ENCODE measurements around the gene TBCD.

The TBCD gene

DNA sequence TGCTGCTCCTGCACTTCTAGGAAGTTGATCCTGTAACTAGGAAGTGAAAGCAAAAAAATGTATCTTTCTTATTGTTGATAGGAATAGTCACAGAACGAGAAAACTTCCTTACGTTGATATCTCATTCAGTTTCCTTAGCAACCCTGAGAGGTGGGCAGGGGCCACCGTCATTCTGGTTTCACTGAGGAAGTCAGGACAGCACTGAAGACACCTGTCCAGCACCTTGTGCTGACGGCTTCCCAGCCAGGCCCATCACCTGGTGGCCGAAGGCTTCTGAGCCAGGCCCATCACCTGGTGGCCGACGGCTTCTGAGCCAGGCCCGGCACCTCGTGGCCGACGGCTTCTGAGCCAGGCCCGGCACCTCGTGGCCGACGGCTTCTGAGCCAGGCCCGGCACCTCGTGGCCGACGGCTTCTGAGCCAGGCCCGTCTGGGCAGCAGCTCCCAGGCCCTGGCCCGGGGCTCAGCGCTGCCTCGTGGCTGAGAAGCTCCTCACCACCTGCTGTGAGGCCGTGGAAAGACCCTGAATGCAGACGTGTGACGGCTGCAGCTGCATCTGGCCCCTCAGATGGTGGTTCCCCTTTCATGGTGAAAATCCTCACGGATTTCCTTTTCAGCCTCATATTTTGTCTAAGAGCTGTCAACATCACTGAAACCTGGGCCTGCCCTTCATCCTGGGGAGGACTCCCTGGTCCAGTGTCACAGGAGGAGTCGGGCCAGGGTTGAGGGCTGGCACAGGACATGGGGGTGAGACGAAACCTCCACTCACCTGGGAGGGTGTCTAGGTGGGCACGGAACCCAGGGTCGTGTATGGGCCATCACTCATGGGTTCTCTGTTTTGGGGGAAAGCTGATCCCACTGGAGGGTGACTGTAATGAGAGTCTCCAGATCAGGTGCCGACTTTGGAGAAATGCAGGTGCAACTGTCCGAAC, 121.0 kb downstream of the TBCD start:
- peak in 1 of 2 donors; percentile 45 for DNase-seq

DNA sequence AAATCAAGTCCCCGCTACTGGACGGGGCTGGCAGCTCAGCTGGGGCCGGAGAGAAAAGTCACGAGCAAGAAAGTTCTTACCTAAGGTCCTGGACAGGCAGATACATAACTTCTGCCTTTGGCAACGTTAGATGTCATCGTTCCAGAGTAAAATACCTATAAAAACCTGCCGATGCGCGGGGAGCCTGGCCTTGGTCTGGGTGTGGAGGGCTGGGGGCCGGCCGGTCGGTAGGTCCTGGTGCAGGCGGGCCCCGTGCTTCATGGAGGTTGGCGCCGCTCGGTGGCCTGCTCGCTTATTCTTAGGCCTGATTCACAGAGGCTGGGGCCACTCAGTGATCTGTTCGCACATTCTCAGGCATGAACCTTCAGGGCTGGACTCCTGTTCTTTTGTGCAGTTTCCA, 121.7 kb downstream of the TBCD start:
- no peak for DNase-seq

DNA sequence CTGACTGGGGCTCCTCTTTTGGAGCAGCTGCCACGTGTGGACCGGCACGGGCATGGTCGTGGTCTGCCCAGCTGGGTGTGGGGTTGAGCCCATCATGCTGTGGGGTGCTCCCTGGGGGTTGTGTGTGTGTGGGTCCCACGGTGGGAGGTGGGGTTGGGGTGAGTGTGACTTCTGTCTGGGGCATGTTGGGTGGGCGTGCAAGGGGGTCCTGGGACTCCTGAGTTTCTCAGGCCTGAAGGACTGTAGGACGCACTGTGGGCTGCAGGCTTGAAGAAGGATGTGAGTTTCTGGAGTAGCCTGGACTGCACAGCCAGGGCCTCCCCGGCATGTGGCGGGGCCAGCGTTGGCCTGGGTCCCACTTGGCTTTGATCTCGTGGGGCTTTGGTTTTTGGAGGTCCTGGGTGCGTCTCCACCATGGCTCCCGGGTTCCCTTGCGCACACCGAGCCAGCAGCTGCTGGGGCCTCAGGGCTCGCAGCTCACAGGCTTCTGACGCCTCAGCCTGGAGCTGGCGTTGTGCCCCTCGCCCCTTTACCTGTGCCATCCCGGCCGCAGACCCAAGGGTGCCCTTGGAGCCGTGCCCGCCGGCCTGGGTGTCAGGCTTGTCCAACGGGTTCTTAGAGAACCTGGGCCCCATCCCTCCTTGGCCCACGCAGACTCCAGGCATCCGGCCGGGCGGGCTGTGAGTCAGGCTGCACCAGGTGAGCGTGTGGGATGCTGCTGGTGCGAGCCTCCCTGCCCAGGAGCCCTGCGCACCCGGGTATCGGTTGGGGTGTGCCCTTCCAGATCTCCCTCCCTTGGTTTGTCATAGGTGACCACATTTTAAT, 122.4 kb downstream of the TBCD start:
- no peak for DNase-seq

DNA sequence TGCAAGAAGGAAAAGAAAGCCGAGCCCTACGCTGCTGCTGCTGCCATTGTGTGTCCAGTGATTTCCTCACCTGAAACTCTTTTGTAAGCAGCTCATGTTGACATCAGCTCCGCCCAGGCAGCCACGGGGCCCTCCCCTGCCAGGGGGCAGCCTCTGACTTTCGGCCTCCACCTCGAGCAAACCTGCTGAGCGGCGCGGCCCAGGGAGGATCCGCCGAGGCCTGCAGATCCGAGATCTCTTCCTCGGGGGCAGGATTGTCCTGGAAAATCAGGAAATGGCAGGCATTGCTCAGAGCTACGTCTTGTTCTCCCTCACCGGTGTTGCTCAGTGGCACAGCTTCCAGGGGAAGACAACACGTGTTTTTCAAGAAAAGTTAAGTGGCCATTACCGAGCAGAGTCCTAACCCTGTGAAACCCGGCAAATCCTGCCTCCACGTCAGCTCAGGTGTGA, 123.6 kb downstream of the TBCD start:
- no peak for DNase-seq

DNA sequence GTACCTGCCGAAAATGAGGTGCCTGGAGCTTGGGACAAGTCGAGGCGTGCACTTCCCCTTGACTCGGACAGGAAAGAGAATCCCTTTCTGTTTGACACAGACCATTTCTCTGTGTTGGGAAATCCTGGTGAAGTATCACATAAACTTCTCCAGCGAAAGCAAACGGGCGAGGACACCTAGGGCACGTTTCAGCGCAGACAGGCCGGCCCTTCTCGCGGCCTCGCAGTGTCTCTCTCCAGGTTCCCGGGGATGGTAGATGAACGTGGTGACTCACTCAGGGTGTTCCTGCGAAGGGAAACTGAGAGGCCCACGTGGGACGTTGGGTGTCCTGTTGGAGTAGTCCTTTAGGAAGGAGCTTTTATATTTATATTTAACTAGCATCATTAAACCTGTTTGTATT, 124.3 kb downstream of the TBCD start:
- no peak for DNase-seq

DNA sequence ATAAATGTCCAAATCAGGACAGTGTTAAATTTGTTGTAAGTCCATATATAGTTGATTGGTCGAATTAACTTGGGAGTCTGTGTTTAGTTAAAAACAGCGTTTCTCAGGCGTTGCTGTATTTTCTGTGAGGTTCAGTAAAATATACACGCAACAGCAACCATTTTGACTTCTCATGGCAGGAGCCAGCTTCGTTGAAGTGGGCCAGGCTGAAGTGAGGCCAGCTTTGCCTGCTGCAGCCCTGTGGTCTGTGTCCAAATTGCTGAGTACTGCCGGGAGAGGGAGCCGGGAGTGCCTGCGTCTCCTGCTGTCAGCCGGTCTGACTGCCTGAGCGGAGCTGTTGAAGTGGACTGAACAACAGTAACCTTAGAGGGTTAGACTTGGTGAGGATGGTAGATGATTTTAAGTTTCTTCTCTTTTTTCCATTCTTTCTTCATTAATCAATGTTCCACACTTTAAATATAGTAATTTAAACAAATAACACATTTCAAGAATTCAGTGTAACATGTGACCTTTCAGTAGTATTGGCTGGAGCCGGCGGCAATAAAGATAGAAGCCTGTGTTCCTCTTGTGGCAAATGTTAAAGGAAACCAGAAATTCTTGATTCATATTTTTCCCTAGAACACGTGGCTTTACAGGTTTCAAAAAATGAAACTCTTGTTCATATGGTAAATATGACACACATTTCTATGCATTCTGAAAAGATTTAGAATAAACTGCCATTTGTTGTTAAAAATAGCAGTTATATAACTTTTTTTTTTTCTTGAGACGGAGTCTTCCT, 124.9 kb downstream of the TBCD start:
- DNase-seq, result no peak

DNA sequence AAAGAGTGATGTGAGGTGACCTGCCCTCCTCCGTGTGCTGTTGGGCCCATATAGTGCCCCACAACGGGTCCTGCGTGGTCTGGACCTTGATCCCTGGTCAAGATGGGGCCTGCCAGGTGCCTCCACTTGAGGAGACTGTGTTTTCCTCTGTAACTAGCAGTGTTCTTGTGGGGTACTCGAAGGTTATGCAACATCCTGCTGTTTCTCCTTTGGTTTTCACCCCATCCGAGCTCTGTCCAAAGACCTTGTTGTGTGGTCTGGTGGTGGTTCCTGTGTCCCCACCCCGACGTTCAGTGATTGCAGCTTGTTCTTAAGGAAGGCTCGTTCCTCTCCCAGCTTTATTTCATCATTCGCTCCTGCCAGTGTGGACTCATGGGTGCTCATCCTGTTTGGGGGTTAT, 126.7 kb downstream of the TBCD start:
- no peak for DNase-seq

DNA sequence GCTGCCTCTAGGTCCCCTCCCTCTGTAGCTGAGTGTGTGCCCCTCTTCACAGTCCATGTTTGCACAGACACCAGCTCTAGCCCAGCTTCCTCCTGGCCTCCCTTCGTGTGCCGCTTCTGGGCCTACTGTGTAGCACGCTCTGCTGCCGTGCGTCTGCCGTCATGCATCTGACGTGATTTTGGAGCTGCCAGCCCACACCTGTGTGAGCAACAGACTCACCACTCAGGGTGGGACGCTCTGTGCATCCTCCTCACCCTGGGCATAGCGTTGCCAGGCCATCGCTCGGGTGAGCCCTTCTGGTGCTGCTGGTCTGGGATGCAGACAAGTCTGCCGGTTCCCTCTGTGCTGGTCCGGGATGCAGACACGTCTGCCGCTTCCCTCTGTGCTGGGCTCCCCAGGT, 127.4 kb downstream of the TBCD start:
- DNase-seq, result no peak

DNA sequence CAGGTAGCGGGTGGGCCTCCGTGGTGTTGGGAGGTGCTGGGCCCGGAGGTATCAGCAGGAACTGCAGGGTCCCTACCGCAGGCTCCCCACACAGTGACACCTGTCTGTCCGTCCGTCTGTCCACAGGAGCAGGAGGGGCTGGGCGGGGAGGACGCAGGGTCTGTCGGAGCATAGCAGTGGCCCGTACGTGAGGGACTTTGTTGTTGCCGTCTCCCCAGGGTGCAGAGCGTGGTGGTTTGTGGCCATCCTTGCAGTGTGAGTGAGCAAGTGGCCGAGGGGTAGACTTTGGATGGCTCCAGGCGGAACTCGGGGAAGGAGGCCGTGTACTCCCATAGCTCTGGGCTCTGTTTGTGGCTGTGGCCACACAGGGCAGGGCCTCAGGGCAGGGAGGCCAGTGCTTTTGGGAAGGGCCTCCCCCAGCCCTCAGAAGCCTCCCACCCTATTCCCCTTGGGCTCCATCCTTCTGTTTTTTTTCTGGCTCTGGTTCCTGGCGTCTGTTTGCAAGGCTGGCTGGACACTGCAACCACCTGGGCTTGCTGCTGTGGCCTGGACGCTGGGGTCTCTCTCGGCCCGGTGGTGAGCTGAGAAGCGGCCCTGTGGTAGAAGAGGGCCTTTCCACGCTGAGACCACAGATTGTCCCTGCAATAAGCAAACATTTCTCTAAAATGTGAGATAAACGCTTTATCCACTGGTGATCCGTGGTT, 128.9 kb downstream of the TBCD start:
- DNase-seq, result no peak

DNA sequence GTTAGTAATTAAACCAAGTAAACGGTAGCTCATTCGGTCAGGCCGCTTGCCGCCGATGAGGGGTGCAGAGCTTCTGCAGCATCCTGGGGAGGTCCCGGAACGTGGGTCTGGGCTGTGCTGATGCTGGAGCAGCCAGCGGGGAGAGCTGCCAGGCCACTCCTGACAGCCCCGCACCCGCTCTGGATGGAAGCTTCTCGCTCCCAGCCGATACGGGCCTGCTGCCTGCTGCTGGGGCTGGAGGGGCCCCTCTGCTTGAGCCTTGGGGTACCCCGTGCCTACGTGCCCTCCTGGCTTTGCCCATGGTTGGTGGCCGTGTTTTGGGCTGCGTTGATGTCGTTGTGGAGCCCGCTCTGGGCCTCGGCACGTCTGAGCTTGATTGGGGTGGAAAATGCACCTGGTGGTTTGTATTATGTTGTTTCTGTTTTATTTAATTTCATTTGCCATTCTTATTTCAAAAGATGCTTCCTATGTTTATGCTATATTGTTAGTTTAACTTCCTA, 129.5 kb downstream of the TBCD start:
- DNase-seq, result no peak

DNA sequence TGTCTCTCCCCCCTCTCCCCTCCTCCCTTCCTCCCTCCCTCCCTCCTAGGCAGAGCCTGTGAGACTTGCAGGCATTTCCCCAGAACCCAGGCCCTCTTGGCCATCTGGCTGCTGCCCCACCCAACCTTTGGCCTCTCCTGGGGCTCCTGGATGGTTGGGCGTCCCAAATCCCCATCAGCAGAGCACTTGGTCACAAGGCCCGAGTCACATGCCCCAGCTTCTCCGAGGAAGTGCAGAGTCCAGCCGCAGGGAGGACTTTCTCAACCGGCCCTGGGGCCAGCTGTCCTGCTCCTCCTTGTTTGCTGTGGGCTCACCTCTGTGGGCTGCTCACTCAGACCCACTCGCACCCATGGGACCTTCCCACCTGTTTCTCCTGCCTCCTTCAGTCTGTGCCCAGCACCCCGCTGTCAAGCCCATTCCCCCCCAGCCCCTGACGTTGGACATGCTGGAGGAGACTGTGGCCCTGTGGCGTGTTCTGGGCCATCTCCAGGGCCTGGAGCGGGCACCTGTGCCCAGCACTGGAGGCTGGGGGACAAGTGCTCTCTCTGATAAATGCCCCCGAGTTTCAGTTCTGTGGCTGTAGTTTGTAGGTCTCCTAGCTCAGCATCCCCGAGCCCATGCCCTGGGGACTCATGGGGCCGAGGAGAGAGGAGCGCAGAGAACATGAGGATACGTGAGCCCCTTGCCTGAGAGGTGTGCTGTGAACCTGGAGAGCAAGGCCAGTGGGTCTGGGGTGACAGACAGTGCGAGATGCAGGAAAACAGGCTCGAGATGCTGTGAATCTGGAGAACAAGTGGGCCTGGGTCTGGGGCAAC, 130.2 kb downstream of the TBCD start:
- peak in 1 of 2 donors; percentile 31 for DNase-seq

DNA sequence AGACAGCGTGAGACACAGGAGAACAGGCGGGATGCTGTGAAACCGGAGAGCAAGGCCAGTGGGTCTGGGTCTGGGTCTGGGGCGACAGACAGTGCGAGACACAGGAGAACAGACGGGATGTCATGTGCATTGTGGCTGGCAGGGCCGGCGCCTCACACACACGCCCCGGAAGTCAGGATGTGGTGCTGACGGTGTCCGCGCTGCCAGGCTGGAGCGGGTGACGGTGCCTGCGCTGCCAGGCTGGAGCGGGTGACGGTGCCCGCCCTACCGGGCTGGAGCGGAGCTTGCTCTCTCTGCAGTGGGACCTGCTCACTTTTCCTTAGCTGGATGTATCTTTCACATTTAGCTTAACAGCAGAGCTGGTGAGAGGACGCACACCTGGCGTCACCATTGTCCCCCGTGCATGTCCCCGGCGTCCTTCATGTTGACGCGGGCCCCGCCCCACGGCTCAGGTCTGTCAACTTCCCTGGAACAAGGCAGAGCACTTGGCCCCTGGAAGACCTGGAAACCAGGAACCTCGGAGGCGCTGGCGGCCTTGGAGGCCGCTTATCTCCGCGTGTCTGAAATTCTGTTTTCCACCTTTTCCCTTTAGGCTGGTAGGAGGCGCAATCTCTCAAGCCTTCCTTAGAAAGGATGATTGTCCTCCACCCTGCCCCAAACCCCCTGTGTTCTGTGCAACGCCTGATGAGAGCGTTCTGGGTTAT, 131.0 kb downstream of the TBCD start:
- DNase-seq, result peak; percentile 83 to 89

DNA sequence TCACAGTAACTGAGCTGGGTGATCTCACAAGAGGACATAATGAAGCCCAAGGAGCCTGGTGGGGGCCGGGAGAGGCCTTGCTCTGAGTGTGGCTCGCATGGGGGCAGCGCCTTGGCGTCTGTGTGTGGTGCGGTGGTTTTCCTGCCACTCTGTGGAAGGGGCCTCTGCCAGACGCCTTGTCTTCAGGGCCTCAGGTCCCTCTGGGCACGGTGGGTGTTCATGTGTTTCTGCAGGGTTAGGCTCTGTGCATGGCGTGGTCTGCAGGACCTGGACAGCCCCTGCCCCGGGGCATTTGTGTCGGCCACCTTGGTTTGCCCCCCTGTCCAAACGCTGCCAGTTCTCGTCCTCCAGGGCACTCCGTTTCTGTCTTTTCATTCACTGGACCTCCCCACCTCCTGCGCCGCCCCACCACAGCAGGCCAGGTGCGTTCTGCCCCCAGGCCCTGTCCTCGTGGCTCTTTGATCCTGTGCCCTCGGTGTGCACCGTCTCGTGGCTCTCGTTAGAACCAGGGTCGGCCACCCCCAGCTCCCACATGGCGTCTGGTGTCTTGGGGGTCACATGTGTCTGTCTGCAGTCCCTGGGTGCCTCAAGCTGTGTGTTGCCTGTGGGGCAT, 131.7 kb downstream of the TBCD start:
- peak in 1 of 2 donors; percentile 20 for DNase-seq

DNA sequence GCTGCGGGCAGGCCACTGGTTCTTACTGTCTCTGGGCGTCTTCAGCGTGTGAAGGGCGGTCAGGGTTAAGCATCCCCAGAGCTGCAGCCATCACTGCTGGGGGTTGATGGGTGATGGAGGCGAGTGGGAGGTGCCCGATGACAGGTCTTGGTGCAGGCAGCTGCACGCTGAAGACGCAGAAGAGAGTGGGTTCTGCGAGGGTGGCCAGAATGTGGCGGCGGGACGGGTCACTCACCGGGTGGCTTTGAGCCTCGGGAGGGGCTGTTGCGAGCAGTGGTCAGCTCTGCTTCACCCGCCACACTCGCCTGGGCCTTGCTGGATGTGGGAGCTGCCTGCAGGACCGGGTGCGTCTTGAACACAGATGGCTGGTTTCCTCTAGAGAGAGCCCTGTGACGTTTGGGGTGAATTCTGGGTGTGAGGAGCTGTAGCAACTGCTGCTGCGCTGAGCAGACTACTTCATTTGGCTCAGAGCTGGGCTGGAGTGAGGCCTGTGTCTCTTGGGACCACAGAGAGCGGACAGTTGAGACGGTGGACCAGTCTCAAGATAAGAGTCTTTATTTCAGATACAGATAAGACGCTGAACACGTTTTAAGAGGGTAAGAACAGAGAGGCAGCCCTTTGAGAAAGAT, 132.6 kb downstream of the TBCD start:
- DNase-seq, result no peak

DNA sequence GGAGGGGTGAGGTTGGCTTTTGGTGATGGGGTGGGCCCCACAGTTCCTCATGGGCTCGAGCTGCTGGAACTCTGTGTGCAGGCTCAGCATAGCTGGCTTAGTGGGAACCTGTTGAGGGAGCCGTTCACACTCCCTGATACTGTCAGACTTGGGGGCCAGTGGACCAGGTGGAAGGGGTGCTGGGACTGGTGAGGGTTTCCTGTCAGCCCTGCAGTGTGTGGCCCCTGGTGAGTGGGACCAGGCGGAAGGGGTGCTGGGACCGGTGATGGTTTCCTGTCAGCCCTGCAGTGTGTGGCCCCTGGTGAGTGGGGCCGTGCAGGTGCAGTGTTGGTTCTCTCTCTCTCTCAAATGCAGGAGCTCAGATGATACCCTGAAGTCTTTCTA, 133.1 kb downstream of the TBCD start:
- peak; percentile 44 to 49 for DNase-seq

DNA sequence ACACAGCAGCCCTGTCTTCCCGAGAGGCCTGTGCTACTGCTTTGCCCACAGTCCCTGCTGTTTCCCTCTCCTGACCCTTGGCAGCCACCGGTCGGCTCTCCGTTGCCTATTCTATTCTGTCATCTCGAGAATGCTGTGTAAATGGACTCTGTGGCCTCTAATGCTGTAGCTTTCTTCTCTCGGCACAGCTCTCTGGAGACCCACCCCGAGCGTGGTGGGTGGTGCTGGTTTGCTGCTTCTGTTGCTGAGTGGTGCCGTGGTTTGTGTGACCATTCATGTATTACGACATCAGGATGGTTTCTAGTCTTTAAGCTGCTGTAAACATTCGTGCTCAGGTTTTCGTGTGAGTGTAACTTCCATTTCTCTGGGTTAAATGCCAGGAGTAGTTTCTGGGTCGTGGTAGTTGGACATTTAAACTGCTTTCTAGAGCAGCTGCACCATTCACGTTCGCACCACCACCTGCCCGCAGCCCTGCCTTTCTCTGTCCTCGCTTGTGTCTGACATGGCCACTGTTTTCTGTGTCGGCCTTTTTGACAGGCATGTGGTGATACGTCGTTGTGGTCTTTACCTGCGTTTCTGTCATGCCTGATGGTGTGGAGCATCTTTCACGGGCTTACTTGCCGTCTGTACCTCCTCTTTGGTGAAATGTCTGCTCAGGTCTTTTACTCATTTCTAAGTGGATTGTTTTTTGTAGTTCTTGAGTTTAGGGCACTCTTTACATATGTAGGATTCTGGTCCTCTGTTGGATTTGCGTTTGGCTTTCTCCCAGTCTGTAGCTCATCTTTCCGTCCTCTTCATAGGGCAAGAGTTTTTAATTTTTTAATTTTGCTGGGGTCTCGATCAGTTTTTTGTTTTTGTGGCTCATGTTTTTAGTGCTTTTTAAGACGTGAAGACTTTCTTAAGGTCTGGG, 135.6 kb downstream of the TBCD start:
- DNase-seq, result no peak

DNA sequence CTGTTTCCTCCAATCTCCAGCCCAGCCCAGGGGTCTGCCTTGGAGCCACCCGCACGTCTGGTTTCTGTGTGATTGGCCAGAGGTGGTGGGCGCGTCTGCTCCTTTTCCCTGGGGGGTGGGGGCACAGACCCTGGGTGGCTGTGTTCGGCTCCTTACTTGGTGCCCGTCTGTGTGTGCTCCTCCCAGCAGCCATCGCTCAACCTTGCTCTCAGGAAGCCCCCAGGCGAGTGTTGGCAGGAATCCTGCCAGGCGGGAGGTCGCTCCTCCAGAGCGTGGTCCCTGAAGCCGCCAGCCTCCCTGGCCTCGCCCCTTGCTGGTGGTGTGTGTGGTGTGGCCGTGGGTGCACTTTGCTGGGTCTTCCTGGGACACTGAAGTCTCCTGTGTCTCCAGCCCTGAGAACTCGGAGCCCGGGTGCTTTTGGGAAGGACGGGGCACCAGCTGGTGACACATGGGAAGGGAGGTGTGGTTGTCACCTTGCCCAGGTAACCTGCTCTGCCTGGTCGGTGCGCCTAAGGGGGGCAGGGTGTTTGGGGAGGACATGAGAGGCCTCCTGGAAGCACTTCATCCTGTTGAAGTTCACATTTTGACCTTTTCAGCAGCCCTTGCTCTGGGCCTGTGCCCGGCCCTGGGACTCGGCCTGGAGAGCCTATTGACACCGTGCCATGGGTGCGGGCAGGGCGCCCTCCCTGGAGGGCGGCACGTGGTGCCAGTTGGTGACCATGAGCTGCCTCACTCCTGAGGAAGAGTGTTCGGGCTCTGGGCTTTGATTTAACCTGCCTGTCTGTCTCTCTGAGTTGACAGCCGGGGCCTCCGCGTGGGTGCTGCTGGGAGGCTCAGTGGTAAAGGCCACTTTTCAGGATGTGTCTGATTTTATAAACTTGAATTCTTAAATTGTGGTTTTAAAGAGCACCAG, 137.0 kb downstream of the TBCD start:
- no peak for DNase-seq

All from CD4-positive, alpha-beta T cell treated with Interleukin-1 beta for 1 hour (primary cell).